IPS-18c (cell line): ENCODE measurements around the gene LCAT.

Experiments
- H3K4me3 ChIP-seq: 2 replicates; pipeline ENCODE4 v1.7.0; 2013; ENCODE audit warnings: low read depth, mild to moderate bottlenecking, low read length, moderate library complexity; ENCODE audit not compliant: insufficient read depth
- H3K9me3 ChIP-seq: one replicate; pipeline ENCODE4 v1.6.1; 2013; ENCODE audit warnings: mild to moderate bottlenecking, low read length, moderate library complexity; ENCODE audit not compliant: control insufficient read depth, insufficient read depth

LCAT gene

GRCh38 chr16:67959536-67960329 lies 15.8 kb upstream of the LCAT start:
- H3K9me3 ChIP-seq: no peaks in the 10 kb centered on the region
- H3K4me3 ChIP-seq: no peak overlapping the region

DNA sequence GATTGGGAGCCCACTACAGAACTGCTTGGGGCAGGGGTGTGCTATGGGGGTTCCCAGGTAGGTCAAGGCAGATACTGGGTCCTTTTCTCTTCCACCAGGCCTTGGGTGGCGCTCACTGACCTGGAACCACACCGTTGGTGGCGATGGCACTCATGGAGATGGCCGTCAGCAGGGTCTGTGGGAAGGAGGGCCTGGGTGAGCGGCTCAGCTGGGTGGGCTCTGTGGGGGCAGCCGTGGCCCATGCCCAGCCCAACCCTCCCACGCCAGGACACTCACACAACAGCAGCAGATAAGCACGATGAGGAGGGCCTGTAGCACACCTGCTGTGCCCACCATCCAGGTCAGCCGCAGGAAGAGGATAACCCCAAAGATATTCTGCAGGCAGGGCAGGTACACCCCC lies 13.7 kb upstream of the LCAT start:
- Histone ChIP-seq H3K9me3 (no peaks in the 10 kb centered on the region), H3K4me3 (no peak overlapping the region)

- Histone ChIP-seq H3K4me3 (no peak overlapping the region), H3K9me3 (no peaks in the 10 kb centered on the region)
Observed at GRCh38 chr16:67954421-67955196, 10.7 kb upstream of the LCAT start.

DNA sequence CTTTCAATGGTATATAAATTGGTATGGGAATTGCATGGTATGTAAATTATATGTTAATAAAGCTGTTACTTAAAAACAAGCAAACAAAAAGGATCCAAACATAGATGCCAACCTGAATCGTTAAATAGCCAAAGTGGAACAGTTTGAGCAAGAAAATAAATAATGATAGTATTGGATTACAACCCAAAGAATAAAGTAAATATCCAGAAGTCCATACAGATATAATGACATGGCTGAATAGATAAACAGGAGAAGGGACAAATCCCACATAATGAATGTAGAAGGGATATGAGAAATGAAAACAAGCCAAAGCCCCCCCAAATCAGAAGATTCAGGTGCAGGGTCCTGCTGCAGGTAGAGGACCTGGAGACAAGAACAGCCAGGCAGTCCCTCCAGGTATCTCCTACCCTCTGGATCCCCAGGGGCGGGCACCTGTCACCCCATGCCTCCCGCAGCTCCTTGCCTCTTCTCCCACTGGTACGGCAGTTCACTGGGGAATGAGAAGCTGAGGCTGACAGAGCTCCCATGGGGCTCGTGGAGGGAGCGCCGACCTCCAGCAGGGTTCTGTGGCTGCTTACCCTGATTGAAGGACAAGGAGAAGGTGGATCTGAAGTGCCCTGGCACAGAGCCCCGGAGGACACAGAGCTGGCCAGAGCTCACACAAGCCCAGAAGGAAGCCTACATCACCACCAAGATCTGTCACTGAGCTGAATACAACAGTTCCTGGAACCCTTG lies 9.9 kb upstream of the LCAT start:
- H3K9me3 ChIP-seq: no peaks in the 10 kb centered on the region
- H3K4me3 ChIP-seq: no peak overlapping the region

GRCh38 chr16:67951485-67951884 lies 7.6 kb upstream of the LCAT start:
- Histone ChIP-seq H3K4me3 (no peak overlapping the region), H3K9me3 (no peaks in the 10 kb centered on the region)

GRCh38 chr16:67950335-67950843 lies 6.5 kb upstream of the LCAT start:
- no peak overlapping the region for H3K4me3 ChIP-seq

DNA sequence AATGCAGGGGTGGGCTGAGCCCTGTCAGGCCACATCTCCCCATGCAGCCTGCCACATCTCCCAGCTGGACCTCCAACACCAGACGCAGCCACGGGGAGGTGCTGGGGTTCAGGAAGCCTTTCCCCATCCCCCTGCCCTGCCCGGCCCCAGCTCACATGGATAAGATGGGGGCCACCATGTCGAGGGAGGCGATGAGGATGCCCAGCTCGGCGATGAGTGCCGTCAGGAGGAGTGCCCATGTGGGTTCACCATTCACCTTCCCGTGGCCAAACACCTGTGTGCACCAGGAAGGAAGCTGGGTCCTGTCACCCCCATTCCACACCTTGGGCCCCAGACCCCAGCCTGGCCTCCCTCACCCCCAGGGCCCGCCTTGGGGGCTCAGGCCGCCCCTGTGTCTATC lies 5.7 kb upstream of the LCAT start:
- Histone ChIP-seq H3K4me3 (no peak overlapping the region), H3K9me3 (no peaks in the 10 kb centered on the region)

More at GRCh38 chr16:67950335-67950843, 6.5 kb upstream of the LCAT start:
- no peaks in the 10 kb centered on the region for H3K9me3 ChIP-seq

DNA sequence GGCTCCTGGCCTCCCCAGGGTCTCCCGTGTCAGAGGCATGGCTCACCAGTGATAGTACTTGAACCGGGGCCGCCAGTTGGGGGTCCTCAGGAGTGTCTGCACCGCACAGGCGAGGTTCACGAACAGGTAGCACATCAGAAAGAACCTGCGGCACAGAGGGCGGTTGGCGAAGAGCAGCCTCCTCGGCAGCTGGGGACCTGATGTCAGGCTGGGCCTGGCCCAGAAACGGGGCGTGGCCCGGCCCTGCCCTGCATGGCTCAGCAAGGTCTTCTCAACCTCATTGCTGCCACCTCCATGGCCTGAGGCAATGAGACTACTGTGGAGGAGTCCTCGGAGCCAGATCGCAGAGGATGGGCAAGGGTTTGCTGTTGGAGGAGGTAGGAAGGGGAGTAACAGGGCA lies 4.1 kb upstream of the LCAT start:
- Histone ChIP-seq H3K9me3 (no peaks in the 10 kb centered on the region), H3K4me3 (no peak overlapping the region)

DNA sequence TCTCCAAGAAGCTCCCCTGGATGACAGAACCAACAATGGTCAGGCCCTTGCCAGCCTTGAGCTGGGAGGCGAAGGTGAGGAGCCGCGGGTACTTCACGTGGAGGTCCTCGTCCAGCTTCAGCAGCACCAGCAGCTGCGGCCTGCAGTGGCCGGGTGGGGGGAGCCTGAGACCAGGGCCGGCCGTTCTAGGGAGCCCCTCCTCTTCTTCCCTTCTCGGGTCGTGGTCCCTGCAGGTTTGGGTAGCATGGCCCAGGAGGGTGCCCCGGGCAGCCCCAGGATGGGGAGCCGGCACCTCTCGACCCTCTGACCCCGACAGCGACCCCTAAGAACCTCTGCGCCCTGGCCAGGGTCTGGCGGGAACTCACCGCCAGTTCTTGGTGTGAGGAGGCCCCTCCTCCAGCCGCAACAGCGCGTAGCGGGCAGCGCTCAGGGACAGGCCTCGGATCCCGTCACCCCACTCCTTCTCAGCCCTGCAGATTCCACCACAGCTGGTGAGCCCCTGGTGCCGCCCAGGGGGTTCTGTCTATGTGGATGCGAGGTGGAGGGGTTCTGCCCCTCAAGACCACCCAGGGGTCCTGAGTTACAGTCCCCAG lies 3.1 kb upstream of the LCAT start:
- Histone ChIP-seq H3K4me3 (no peak overlapping the region), H3K9me3 (no peaks in the 10 kb centered on the region)

DNA sequence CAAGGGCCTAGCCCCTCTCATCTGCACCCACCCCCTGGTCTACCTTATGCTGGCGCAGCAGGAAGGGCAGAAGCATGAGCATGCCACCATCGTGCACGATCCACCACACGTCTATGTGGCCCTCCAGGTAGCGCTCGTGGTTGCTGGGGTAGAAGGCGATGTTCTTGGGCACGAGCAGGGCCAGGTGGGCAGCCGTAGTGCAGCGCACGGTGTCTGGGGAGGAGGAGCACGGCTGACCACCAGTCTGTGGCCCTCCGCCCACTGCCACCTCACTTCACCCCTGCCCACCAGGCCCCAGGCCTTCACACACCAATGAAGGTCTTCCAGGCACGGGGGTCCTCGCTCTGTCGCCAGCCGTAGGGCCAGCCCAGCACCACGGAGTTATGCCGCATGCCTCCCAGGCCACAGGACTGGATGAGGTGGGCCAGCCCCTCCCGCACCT lies 2.2 kb upstream of the LCAT start:
- Histone ChIP-seq H3K4me3 (no peak overlapping the region), H3K9me3 (no peaks in the 10 kb centered on the region)

DNA sequence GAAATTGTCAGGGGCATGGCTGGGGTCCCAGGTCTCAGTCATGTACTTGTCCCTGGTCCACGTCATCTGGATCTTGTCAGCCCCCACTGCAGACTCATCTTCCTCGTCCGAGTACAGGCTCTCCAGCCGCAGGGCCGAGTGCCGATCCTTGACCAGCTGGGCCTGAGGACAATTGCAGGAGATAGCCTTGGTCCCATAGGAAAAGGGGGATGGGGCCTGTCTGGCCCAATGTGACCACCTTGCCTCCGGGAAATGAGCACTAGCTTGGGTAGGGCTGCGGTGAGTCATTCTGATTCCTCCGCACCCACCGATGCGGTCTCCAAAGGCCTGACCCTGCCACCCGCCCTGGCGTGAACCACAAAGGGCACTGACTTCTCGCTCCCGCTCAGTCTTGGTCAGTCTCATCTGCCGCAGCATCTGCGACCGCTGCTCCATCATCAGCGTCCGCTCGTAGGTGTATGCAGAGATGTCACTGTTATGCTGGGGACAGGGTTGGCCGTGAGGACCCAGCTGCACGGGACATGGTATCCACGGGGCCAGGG lies 1.5 kb upstream of the LCAT start:
- Histone ChIP-seq H3K9me3 (no peaks in the 10 kb centered on the region), H3K4me3 (no peak overlapping the region)

- Histone ChIP-seq H3K9me3 (no peaks in the 10 kb centered on the region), H3K4me3 (no peak overlapping the region)
Observed at GRCh38 chr16:67944690-67945391, 921 bp upstream of the LCAT start.

- Histone ChIP-seq H3K9me3 (no peaks in the 10 kb centered on the region), H3K4me3 (no peak overlapping the region)
Observed at GRCh38 chr16:67943256-67943618, 683 bp downstream of the LCAT start.

DNA sequence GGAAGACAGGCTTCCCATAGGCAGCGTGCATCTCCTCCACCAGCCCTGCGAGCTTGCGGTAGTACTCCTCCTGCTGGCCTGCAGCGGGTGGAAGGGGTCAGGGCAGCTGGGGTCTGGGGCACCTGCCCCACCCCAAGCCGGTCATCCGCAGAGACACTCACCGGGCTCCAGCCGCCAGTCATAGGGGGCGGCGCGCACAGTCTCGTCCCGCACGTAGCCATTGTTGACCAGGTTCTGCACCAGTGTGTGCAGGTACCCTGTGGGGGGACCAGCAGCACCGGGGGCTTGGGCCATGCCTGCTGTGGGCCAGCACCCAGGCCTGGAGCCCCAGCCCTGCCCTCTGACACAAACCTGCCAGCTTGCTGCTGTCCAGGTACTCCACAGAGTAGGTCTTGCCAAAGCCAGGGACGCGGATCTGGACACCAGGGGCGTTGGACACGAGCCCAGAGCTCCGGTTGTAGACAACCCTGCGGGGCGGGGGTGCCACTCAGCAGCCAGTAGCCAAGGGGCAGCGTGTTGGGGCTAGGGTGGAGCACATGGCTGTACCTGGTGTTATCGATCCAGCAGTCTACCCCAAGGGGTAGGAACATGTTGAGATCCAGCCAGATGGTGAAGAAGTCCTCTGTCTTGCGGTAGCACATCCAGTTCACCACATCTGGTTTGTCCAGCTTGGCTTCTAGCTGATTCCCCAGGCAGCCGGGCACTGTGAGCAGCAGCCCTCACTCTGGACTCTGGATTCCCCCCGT lies 1.2 kb downstream of the LCAT start:
- no peak overlapping the region for H3K4me3 ChIP-seq

DNA sequence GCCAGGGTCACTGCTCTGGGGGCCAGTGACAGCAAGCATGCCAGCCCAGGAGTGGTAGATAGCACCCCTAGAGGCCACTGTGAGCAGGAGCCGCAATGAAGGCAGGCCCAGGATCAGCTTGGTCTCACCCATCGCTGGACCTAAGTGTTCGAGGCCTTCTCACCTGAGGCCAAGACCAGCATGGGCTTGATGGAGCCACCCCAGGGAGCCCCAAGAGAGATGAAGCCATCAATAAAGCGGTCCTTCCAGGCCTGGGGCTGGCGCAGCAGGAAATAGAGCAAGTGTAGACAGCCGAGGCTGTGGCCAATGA lies 1.8 kb downstream of the LCAT start:
- Histone ChIP-seq H3K4me3 (no peak overlapping the region), H3K9me3 (no peaks in the 10 kb centered on the region)

More for the DNA sequence above, 1.2 kb downstream of the LCAT start:
- H3K9me3 ChIP-seq: no peaks in the 10 kb centered on the region
